EH (cell line): Measurements from ENCODE around the gene SPRR2B.
"Not testable (repeated sequence)": the region's sequence is repeated elsewhere in the genome, so short reads cannot be mapped to it uniquely, and the experiment has no call there.

Experiments used
- DNase-seq: peaks from one replicate; pipeline ENCODE4 v3.0.0-alpha.2; 2015; ENCODE audit warnings: low read depth

SPRR2B gene

DNA sequence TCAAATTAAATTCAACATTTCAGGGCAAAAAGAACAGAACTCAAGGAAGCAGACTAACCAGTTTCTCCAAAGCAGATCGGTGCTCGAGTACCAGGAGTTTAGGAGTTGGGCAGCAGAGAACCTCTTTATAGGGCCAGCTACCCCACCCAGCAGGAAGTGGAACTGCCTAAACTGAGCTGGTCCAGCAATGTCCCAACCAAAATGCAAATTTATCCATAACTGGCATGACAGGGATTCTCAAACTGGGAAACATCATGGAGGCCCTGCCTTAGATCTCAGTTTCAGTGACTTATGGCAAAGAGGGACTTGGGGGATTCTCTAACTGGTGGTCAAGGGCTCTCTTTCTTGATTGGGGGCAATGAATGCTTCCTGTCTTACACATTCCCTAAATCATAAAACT, at the start of gene SPRR2B:
SPRR2B (minus strand) TSS at position 101 of the 400 bp plus-strand sequence. CDS start 772 bp downstream, outside the sequence.
- DNase-seq = no peak

- no peak for DNase-seq
Observed at GRCh38 chr1:153120945-153121344, 49.5 kb upstream of the SPRR2B start.

DNA sequence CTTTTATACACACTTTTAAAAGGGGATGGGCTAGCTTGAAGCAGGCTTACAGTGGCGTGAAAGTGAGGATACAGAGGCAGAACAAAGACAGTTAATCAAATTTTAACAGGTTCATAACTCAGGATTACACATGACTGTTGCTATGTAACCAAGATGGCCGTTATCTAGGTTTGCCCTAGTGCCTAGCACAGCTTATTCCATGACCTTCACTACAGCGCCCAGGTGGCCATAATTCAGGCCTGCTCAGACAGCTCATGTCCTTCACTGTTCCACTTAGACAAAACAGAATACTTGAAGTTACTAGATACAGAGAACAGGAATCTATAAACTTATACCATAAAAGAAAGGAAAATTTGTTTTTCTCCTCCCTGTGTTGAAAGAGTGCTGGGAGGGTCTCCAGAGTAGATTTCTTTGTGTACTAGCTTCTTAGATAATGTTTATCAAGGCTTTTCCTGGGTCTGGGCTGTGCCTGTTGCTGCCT, 48.1 kb upstream of the SPRR2B start:
- DNase-seq = no peak

DNA sequence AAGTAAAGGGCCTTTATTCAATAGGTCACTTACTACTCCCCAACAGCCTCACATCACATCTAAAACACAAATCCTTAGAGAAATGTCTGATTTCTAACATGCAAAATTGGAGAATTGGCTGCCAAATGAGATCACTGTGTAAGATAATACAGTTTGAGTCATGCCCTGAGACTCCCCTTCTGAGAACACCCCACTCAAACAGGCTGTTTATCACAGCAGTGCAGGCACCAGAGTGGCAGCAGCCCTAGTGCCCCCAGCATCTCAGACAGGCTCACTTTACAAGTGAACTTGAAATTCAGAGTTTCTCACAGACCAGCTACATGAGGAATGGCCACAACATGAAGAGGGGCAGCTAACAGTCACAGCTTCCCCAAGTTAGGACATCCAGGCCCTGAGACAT, 43.9 kb upstream of the SPRR2B start:
- not testable (repeated sequence) for DNase-seq

GRCh38 chr1:153113416-153113815, 42.0 kb upstream of the SPRR2B start, which contains the start of gene SPRR2F:
TSS of gene SPRR2F (minus strand) at chr1:153113516. CDS start at chr1:153112733, 783 bp downstream.
- DNase-seq = no peak

DNA sequence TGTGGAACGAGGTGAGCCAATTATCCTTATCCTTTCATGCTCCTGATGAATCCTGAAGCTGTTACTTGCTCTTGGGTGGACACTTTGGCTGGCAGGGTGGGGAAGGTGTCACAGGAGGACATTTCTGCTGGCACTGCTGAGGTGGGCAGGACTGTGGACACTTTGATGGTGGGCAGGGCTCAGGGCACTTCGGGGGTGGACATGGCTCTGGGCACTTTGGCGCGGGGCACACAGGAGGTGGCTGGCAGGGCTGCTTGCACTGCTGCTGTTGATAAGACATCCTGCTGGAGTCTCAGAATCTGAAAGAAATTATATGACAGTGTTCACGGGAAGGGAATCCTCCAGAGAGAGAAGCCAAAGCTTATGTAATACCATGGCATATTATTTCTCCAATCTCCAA, 41.0 kb upstream of the SPRR2B start:
- DNase-seq = not testable (repeated sequence)

DNA sequence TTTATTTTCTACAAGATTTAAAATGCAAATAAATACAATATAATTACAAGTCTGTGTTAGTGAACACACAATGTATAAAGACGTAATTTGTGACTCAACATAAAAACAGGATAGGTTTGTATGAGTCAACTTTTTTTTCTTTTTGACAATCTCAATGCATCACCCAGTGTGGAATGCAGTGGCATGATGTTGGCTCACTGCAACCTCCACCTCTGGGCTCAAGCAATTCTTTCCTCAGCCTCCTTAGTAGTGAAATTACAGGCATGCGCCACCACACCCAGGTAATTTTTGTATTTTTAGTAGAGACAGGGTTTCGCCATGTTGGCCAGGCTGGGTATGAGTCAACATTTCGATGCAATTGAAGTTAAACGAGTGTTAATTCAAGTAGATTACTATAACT, 28.8 kb upstream of the SPRR2B start:
- DNase-seq = peak; percentile 6

DNA sequence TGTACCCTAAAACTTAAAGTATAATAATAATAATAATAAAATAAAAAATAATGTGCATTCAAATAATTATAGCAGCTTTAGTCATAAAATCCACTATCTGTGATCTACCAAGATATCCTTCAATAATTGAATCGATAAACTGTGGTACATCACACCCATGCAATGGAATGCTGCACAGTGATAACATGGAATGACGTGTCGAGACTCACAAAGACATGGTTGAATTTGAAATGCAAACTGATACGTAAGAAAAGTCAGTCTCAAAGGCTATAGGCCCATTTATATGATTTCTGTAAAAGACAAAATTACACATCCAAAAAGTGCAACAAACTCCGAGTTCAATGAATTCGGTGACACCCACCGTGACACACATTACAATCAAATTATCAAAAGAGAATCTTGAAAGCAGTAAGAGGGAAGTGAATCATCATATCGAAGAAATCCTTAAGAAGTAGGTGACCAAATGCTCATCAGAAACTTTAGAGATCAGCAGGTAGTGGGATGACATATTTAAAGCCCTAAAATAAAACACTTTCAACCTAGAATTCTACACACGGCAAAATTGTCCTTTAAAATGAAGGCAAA, 28.1 kb upstream of the SPRR2B start:
- DNase-seq = no peak

GRCh38 chr1:153095764-153096163, 24.4 kb upstream of the SPRR2B start:
- DNase-seq = no peak

GRCh38 chr1:153094426-153094825, 23.0 kb upstream of the SPRR2B start, which contains the start of gene SPRR2E:
TSS of gene SPRR2E (minus strand) at chr1:153094526. CDS start at chr1:153093751, 775 bp downstream.
- DNase-seq = no peak

DNA sequence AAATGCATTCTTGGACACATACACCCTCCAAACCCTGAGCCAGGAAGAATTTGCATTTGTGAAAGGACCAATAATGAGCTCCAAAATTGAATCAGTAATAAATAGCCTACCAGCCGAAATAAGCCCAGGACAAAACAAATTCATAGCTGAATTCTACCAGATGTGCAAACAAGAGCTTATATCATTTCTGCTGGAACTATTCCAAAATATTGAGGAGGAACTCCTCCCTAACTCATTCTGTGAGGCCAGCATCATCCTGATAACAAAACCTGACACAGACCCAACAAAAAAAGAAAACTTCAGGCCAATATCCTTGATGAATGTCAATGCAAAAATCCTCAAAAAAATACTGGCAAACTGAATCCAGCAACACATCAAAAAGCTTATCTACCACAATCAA, 16.2 kb upstream of the SPRR2B start:
- no peak for DNase-seq

DNA sequence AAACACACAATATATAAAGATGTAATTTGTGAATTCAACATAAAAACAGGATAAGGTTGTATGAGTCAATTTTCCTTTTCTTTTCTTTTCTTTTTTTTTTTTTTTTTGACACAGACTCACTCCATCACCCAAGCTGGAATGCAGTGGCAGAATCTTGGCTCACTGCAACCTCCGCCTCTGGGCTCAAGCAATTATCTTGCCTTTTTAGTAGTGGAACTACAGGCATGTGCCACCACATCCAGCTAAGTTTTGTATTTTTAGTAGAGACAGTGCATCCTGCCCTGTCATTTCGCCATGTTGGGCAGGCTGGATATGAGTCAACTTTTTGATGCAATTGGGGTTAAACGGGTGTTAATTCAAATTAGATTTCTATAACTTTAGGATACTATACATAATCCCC, 10.3 kb upstream of the SPRR2B start:
- no peak for DNase-seq

DNA sequence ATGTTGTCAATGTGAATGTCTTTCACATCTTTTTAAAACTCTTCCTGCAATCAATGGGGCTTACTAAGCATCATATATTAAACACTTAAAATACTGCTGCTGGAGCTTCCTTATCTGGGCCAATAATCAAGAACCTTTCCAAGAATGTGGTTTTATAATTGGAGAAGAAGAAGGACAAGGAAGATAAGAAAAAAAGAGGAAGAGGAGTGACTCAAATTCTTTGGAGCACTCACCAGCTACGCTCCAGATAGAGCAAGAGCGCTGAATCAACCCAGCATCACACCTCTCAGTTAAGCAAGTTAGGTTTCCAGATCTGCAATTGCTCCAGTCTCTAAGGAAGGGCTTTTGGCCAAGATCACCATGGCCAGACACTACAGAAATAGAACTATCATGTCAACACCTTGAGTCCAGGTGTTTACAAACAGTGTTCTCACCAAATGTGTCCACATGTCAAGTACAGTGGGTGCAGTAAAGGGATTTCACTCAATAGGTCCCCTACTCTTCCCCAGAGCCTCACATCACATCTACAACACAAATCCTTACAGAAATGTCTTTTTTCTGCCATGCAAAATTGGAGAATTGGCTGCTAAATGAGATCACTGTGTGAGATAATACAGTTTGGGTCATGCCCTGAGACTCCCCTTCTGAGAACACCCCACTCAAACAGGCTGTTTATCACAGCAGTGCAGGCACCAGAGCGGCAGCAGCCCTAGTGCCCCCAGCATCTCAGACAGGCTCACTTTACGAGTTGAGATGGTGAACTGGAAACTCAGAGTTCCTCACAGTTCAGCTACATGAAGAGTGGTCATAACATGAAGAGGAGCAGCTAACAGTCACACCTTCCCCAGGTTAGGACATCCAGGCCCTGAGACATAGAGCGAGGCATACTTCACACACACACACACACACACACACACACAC, 1.7 kb upstream of the SPRR2B start:
- no peak for DNase-seq

GRCh38 chr1:153070243-153070642, 1.2 kb downstream of the SPRR2B start:
- no peak for DNase-seq

GRCh38 chr1:153058826-153059784, 12.3 kb downstream of the SPRR2B start:
- DNase-seq = no peak

DNA sequence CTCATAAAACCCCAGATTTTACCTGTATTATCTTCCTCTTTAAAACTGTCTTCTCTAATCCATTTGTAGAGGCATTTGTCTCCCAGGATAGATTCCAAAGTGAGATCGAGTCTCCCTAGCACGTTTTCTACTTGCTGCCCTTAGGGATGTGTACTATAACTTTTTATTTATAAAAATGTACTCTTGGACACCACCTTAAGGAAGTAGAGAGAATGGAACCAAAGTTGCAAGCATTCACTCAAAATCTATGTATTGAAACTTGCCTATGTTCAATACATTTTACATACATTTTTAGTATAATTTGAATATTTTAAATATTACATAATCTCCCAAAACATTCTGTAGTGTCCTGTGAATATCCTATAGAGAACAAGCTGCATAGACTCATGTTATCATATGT, 13.3 kb downstream of the SPRR2B start:
- DNase-seq = no peak

- no peak for DNase-seq
Observed at GRCh38 chr1:153057375-153057774, 14.0 kb downstream of the SPRR2B start, which contains the start of gene SPRR2A. TSS of gene SPRR2A (minus strand) at chr1:153057512. CDS start at chr1:153056735, 777 bp downstream.

- not testable (repeated sequence) for DNase-seq
Observed at GRCh38 chr1:153056111-153056510, 15.3 kb downstream of the SPRR2B start.

DNA sequence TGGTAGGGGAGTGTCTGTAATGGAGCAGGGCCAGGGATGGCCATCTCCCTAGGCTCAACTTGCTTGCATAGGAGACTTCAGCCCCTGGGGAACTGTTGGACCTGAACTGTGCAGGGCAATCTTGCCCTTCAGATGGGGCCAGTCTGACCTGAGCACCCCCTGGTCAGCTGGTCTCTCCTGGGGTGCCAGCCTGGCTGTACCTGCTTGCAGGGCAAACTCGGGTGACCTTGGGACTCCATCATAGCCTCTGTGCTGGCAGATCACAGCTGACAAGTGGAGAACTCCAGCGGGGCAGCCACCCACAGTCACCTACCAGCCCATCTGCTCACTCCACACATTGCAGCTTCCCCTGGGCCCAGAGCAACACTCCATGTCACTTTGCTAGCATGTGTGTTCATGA, 22.2 kb downstream of the SPRR2B start:
- no peak for DNase-seq

GRCh38 chr1:153040950-153041631, 30.3 kb downstream of the SPRR2B start, which contains the start of gene SPRR2D:
TSS of gene SPRR2D (minus strand) at chr1:153041120. CDS start at chr1:153040346, 774 bp downstream.
- DNase-seq = no peak

DNA sequence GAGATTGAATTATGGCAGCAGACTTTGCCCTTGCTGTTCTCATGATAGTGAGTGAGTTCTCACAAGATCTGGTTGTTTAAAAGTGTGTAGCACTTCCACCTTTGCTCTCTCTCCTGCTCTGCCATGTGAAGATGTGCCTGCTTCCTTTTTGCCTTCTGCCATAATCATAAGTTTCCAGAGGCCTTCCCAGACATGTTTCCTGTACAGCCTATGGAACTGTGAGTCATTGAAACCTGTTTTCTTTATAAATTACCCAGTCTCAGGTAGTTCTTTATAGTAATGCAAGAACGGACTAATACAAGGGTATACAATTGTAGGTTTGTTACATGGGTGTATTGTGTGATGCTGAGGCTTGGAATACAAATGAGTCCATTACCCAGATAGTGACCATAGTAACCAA, 36.2 kb downstream of the SPRR2B start:
- DNase-seq = no peak
